Measurements from ENCODE around the gene CDK12.
"Not testable (repeated sequence)": the region's sequence is repeated elsewhere in the genome, so short reads cannot be mapped to it uniquely, and the experiment has no call there.

DNA sequence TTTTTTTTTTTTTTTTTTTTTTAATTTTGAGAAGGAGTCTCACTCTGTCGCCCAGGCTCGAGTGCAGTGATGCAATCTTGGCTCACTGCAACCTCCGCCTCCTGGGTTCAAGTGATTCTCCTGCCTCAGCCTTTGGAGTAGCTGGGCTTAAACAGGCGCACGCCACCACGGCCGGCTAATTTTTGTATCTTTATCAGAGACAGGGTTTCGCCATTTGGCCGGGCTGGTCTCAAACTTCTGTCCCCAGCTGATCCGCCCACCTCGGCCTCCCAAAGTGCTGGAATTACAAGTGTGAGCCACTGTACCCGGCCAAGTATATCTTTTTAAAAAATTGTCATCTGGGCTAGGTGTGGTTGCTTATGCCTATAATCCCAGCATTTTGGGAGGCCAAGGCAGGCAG, 35.6 kb downstream of the CDK12 start:
- not testable (repeated sequence) for TF ChIP-seq EZH2 (IDR thresholded peaks at IDR 0.05; ENCODE audit: borderline replicate concordance, low read length)
- TF ChIP-seq, protein P1, sequence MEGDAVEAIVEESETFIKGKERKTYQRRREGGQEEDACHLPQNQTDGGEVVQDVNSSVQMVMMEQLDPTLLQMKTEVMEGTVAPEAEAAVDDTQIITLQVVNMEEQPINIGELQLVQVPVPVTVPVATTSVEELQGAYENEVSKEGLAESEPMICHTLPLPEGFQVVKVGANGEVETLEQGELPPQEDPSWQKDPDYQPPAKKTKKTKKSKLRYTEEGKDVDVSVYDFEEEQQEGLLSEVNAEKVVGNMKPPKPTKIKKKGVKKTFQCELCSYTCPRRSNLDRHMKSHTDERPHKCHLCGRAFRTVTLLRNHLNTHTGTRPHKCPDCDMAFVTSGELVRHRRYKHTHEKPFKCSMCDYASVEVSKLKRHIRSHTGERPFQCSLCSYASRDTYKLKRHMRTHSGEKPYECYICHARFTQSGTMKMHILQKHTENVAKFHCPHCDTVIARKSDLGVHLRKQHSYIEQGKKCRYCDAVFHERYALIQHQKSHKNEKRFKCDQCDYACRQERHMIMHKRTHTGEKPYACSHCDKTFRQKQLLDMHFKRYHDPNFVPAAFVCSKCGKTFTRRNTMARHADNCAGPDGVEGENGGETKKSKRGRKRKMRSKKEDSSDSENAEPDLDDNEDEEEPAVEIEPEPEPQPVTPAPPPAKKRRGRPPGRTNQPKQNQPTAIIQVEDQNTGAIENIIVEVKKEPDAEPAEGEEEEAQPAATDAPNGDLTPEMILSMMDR (IDR thresholded peaks at IDR 0.05; ENCODE audit: low read length), result not testable (repeated sequence)

Data from OCI-LY1 (cell line).